ENCODE data around the gene BRIP1.

Gene BRIP1

GRCh38 chr17:61756561-61756960 lies 106.8 kb downstream of the BRIP1 start:
- no peak for DNase-seq (ENCODE audit: low read depth)
- no peak overlapping the region for H3K4me3 ChIP-seq (ENCODE audit: low read depth, low read length)
- TF ChIP-seq MYC (IDR thresholded peaks at IDR 0.05; ENCODE audit: low read depth, low read length) (no peak), CTCF (IDR thresholded peaks at IDR 0.05; ENCODE audit: low read depth, low read length) (no peak), POLR2A (IDR thresholded peaks at IDR 0.05; ENCODE audit: extremely low read depth, insufficient read length) (no peak), MAX (IDR thresholded peaks at IDR 0.05; ENCODE audit: low read depth, low read length) (no peak)

- no peak for DNase-seq (ENCODE audit: low read depth)
- H3K4me3 ChIP-seq (ENCODE audit: low read depth, low read length): no peak overlapping the region
- TF ChIP-seq POLR2A (IDR thresholded peaks at IDR 0.05; ENCODE audit: extremely low read depth, insufficient read length) (no peak), MYC (IDR thresholded peaks at IDR 0.05; ENCODE audit: low read depth, low read length) (no peak), CTCF (IDR thresholded peaks at IDR 0.05; ENCODE audit: low read depth, low read length) (no peak), MAX (IDR thresholded peaks at IDR 0.05; ENCODE audit: low read depth, low read length) (no peak)
Measured at GRCh38 chr17:61755668-61756067, 107.7 kb downstream of the BRIP1 start.

GRCh38 chr17:61755078-61755477 lies 108.2 kb downstream of the BRIP1 start:
- no peak for DNase-seq (ENCODE audit: low read depth)
- H3K4me3 ChIP-seq (ENCODE audit: low read depth, low read length): no peak overlapping the region
- TF ChIP-seq CTCF (IDR thresholded peaks at IDR 0.05; ENCODE audit: low read depth, low read length) (no peak), POLR2A (IDR thresholded peaks at IDR 0.05; ENCODE audit: extremely low read depth, insufficient read length) (no peak), MAX (IDR thresholded peaks at IDR 0.05; ENCODE audit: low read depth, low read length) (no peak)

GRCh38 chr17:61754124-61754523 lies 109.2 kb downstream of the BRIP1 start:
- no peak overlapping the region for H3K4me3 ChIP-seq (ENCODE audit: low read depth, low read length)
- DNase-seq (ENCODE audit: low read depth): no peak
- TF ChIP-seq MAX (IDR thresholded peaks at IDR 0.05; ENCODE audit: low read depth, low read length): no peak
- TF ChIP-seq MYC (IDR thresholded peaks at IDR 0.05; ENCODE audit: low read depth, low read length): no peak

- TF ChIP-seq CTCF (IDR thresholded peaks at IDR 0.05; ENCODE audit: low read depth, low read length) (no peak), MYC (IDR thresholded peaks at IDR 0.05; ENCODE audit: low read depth, low read length) (no peak), MAX (IDR thresholded peaks at IDR 0.05; ENCODE audit: low read depth, low read length) (no peak)
- DNase-seq (ENCODE audit: low read depth): no peak
- H3K4me3 ChIP-seq (ENCODE audit: low read depth, low read length): no peak overlapping the region
Measured at GRCh38 chr17:61753696-61754095, 109.6 kb downstream of the BRIP1 start.

- H3K4me3 ChIP-seq (ENCODE audit: low read depth, low read length): no peak overlapping the region
- peak; percentile 29 for DNase-seq (ENCODE audit: low read depth)
- no peak for TF ChIP-seq CTCF (IDR thresholded peaks at IDR 0.05; ENCODE audit: low read depth, low read length)
- TF ChIP-seq MAX (IDR thresholded peaks at IDR 0.05; ENCODE audit: low read depth, low read length): no peak
- TF ChIP-seq MYC (IDR thresholded peaks at IDR 0.05; ENCODE audit: low read depth, low read length): no peak
- no peak for TF ChIP-seq POLR2A (IDR thresholded peaks at IDR 0.05; ENCODE audit: extremely low read depth, insufficient read length)
Measured at GRCh38 chr17:61750656-61751055, 112.7 kb downstream of the BRIP1 start.

All from NB4 (cell line).